ENCODE data around the gene ELANE. TPM values are rescaled to one million over a fixed set of nuclear protein-coding genes. Genes with fewer than 3 reads are reported as not detected.
A peak's percentile ranks its signal among the peaks of the same experiment; 100 is the strongest.

The ELANE gene
- total and polyA plus RNA-seq, 9 of the 15 experiments (the other 6 are each of a cell fraction or from before 2014, with no cell fraction given): not detected

DNA sequence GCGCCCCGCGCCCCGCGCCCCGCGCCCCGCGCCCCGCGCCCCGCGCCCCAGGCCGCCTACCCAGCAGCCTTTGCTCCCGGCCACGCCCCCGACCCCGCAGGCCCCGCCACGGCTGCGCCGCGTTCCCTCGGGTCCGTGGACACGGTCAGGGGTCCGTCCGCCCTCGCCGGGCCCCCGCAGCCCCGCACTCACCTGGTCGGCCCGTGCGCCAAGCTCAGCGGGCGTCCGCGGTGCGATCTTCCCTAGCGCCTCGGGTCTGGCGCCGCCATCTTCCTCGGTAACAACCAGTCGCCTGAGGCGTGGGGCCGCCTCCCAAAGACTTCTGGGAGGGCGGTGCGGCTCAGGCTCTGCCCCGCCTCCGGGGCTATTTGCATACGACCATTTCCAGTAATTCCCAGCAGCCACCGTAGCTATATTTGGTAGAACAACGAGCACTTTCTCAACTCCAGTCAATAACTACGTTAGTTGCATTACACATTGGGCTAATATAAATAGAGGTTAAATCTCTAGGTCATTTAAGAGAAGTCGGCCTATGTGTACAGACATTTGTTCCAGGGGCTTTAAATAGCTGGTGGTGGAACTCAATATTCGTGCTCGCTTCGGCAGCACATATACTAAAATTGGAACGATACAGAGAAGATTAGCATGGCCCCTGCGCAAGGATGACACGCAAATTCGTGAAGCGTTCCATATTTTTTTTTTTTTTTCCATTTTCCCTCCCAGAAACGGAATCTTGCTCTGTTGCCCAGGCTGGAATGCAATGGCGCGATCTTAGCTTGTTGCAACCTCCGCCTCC lies 41.0 kb downstream of the ELANE start, which contains the start of the genes MED16 and RNU6-9 (continued):
- TF ChIP-seq, protein P1, sequence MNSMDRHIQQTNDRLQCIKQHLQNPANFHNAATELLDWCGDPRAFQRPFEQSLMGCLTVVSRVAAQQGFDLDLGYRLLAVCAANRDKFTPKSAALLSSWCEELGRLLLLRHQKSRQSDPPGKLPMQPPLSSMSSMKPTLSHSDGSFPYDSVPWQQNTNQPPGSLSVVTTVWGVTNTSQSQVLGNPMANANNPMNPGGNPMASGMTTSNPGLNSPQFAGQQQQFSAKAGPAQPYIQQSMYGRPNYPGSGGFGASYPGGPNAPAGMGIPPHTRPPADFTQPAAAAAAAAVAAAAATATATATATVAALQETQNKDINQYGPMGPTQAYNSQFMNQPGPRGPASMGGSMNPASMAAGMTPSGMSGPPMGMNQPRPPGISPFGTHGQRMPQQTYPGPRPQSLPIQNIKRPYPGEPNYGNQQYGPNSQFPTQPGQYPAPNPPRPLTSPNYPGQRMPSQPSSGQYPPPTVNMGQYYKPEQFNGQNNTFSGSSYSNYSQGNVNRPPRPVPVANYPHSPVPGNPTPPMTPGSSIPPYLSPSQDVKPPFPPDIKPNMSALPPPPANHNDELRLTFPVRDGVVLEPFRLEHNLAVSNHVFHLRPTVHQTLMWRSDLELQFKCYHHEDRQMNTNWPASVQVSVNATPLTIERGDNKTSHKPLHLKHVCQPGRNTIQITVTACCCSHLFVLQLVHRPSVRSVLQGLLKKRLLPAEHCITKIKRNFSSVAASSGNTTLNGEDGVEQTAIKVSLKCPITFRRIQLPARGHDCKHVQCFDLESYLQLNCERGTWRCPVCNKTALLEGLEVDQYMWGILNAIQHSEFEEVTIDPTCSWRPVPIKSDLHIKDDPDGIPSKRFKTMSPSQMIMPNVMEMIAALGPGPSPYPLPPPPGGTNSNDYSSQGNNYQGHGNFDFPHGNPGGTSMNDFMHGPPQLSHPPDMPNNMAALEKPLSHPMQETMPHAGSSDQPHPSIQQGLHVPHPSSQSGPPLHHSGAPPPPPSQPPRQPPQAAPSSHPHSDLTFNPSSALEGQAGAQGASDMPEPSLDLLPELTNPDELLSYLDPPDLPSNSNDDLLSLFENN (IDR thresholded peaks at IDR 0.05; ENCODE audit: low read depth in 2 of 2, low read length in 2 of 2): no peak
- TF ChIP-seq KDM2B (CRISPR knock-in tag; IDR thresholded peaks at IDR 0.05) (0 out of 2 replicates have a peak, but pooled peaks have one; percentile 30), DACH1 (IDR thresholded peaks at IDR 0.05; ENCODE audit: partially characterized antibody) (no peak), ELF1 (tag; IDR thresholded peaks at IDR 0.05) (no peak), RAD21 (CRISPR knock-in tag; conservative IDR thresholded peaks at IDR 0.05 in 1 of 2, IDR thresholded peaks at IDR 0.05 in 1 of 2) (0 out of 4 replicates have a peak, but pooled peaks of 1 of the 2 experiments have one; percentile 10), NR2C2 (CRISPR knock-in tag; IDR thresholded peaks at IDR 0.05) (0 out of 2 replicates have a peak, but pooled peaks have one; percentile 40), NR2C2 (tag; IDR thresholded peaks at IDR 0.05) (peak; percentile 22), PYGO2 (tag; IDR thresholded peaks at IDR 0.05) (no peak), FOS (IDR thresholded peaks at IDR 0.05; ENCODE audit: extremely low read depth, insufficient read length) (no peak), EP400 (IDR thresholded peaks at IDR 0.05) (peak; percentile 68)
- TF ChIP-seq, protein P2, sequence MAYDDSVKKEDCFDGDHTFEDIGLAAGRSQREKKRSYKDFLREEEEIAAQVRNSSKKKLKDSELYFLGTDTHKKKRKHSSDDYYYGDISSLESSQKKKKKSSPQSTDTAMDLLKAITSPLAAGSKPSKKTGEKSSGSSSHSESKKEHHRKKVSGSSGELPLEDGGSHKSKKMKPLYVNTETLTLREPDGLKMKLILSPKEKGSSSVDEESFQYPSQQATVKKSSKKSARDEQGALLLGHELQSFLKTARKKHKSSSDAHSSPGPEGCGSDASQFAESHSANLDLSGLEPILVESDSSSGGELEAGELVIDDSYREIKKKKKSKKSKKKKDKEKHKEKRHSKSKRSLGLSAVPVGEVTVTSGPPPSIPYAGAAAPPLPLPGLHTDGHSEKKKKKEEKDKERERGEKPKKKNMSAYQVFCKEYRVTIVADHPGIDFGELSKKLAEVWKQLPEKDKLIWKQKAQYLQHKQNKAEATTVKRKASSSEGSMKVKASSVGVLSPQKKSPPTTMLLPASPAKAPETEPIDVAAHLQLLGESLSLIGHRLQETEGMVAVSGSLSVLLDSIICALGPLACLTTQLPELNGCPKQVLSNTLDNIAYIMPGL (CRISPR knock-in tag; IDR thresholded peaks at IDR 0.05): peak; percentile 76
- TF ChIP-seq, protein P3, sequence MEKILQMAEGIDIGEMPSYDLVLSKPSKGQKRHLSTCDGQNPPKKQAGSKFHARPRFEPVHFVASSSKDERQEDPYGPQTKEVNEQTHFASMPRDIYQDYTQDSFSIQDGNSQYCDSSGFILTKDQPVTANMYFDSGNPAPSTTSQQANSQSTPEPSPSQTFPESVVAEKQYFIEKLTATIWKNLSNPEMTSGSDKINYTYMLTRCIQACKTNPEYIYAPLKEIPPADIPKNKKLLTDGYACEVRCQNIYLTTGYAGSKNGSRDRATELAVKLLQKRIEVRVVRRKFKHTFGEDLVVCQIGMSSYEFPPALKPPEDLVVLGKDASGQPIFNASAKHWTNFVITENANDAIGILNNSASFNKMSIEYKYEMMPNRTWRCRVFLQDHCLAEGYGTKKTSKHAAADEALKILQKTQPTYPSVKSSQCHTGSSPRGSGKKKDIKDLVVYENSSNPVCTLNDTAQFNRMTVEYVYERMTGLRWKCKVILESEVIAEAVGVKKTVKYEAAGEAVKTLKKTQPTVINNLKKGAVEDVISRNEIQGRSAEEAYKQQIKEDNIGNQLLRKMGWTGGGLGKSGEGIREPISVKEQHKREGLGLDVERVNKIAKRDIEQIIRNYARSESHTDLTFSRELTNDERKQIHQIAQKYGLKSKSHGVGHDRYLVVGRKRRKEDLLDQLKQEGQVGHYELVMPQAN (IDR thresholded peaks at IDR 0.05; ENCODE audit: borderline replicate concordance): no peak
- TF ChIP-seq, protein P4, sequence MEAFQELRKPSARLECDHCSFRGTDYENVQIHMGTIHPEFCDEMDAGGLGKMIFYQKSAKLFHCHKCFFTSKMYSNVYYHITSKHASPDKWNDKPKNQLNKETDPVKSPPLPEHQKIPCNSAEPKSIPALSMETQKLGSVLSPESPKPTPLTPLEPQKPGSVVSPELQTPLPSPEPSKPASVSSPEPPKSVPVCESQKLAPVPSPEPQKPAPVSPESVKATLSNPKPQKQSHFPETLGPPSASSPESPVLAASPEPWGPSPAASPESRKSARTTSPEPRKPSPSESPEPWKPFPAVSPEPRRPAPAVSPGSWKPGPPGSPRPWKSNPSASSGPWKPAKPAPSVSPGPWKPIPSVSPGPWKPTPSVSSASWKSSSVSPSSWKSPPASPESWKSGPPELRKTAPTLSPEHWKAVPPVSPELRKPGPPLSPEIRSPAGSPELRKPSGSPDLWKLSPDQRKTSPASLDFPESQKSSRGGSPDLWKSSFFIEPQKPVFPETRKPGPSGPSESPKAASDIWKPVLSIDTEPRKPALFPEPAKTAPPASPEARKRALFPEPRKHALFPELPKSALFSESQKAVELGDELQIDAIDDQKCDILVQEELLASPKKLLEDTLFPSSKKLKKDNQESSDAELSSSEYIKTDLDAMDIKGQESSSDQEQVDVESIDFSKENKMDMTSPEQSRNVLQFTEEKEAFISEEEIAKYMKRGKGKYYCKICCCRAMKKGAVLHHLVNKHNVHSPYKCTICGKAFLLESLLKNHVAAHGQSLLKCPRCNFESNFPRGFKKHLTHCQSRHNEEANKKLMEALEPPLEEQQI (IDR thresholded peaks at IDR 0.05): no peak
- TF ChIP-seq, protein P5, sequence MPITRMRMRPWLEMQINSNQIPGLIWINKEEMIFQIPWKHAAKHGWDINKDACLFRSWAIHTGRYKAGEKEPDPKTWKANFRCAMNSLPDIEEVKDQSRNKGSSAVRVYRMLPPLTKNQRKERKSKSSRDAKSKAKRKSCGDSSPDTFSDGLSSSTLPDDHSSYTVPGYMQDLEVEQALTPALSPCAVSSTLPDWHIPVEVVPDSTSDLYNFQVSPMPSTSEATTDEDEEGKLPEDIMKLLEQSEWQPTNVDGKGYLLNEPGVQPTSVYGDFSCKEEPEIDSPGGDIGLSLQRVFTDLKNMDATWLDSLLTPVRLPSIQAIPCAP (CRISPR knock-in tag; IDR thresholded peaks at IDR 0.05; ENCODE audit: borderline replicate concordance): no peak
